ENCODE data around the gene RAG2. TPM values are rescaled to one million over a fixed set of nuclear protein-coding genes. Genes with fewer than 3 reads are reported as not detected.

RAG2 gene
- total RNA-seq, result not detected in 2 replicates

GRCh38 chr11:36598051-36598450, at the start of gene RAG2:
Gene RAG2, minus strand, starts transcription at chr11:36598236. Its CDS starts 4,068 bp downstream, at chr11:36594168.

GRCh38 chr11:36594316-36594989, 3.6 kb downstream of the RAG2 start, which contains the start of gene IFTAP:
Gene IFTAP, plus strand, starts transcription at chr11:36594502. Its CDS starts 15,602 bp downstream, at chr11:36610104.

GRCh38 chr11:36567694-36568093, 30.3 kb downstream of the RAG2 start, which contains the start of gene RAG1:
Gene RAG1, plus strand, starts transcription at chr11:36568007. Its CDS starts 5,298 bp downstream, at chr11:36573305.

Other genes starting within 250 kb of the RAG2 start
- 12.0 and 14.6 TPM in 2 replicates for gene TRAF6, start 88.0 kb downstream of the RAG2 start, total RNA-seq
- gene RAG1, start 30.2 kb downstream of the RAG2 start, total RNA-seq, result 0.52 and 0.86 TPM in 2 replicates
- 41.3 and 51.6 TPM in 2 replicates for gene IFTAP, start 3.7 kb downstream of the RAG2 start, total RNA-seq